Vagina (tissue), 2 donors: Measurements from ENCODE around the gene AKIRIN1.

ENCODE experiments used
- POLR2A ChIP-seq, 2 donors: fragments of 450-650 bp; IDR thresholded peaks; one replicate each; pipeline ENCODE4 v1.6.1; 2017; ENCODE audit warnings: antibody characterized with exemption in 2 of 2, mild to moderate bottlenecking in 2 of 2, moderate library complexity in 2 of 2
- TF ChIP-seq, protein P1 (sequence below), 3 experiments: fragments of 450-650 bp in 2 of 3; fragments of 200-600 bp in 1 of 3; sonication (generic) in 1 of 3; IDR thresholded peaks; one replicate each; pipeline ENCODE4 v1.5.1; 2017 to 2019; ENCODE audit warnings: antibody characterized with exemption in 3 of 3, mild to moderate bottlenecking in 2 of 3, moderate library complexity in 2 of 3

DNA sequence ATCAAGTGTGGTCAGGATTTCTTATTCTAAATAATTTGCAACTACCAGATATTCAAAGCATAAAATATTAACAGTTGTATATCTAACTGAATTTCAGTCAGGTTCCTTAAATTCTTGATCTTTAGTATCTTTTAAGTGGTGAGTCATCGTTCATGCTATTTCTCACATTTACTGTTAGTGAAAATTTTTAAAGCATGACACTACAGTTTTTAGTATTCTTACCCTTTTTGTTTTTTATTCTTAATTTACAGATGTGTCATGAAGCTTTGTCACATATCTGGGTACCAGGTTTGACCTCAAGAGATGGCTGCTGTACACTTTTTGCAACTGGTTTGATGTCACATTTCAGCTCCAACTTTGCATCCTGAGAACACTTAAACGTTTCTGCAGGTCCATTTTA, 12.7 kb downstream of the AKIRIN1 start:
- TF ChIP-seq POLR2A (IDR thresholded peaks at IDR 0.05) = no peak
- TF ChIP-seq, protein P1, sequence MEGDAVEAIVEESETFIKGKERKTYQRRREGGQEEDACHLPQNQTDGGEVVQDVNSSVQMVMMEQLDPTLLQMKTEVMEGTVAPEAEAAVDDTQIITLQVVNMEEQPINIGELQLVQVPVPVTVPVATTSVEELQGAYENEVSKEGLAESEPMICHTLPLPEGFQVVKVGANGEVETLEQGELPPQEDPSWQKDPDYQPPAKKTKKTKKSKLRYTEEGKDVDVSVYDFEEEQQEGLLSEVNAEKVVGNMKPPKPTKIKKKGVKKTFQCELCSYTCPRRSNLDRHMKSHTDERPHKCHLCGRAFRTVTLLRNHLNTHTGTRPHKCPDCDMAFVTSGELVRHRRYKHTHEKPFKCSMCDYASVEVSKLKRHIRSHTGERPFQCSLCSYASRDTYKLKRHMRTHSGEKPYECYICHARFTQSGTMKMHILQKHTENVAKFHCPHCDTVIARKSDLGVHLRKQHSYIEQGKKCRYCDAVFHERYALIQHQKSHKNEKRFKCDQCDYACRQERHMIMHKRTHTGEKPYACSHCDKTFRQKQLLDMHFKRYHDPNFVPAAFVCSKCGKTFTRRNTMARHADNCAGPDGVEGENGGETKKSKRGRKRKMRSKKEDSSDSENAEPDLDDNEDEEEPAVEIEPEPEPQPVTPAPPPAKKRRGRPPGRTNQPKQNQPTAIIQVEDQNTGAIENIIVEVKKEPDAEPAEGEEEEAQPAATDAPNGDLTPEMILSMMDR (IDR thresholded peaks at IDR 0.05) = no peak
